Naive thymus-derived CD4-positive, alpha-beta T cell (primary cell): Measurements from ENCODE around the gene ABCC4. TPM values are rescaled to one million over a fixed set of nuclear protein-coding genes. Genes with fewer than 3 reads are reported as not detected.
A peak's percentile ranks its signal among the peaks of the same experiment; 100 is the strongest.

Experiments used
- ATAC-seq: fragments of 150-1000 bp; cut with Tn5 transposase; 2 replicates; pipeline ENCODE4 v1.10.0; 2021; ENCODE audit warnings: mild to moderate bottlenecking, moderate library complexity
- CTCF ChIA-PET: fragments of 350-600 bp; sonication (Branson Sonifier 250); formaldehyde crosslinking; loops from one replicate; lab custom pipeline; 2021; ENCODE audit warnings: antibody characterized with exemption; lab: Charles Lee
- POLR2A ChIA-PET: fragments of 350-600 bp; sonication (Branson Sonifier 250); formaldehyde crosslinking; loops from one replicate; lab custom pipeline; 2021; ENCODE audit warnings: antibody characterized with exemption, inconsistent platforms; lab: Charles Lee
- DNase-seq, 9 donors: peaks; one replicate each; pipeline versions ENCODE4 v3.0.0 to v3.0.0-alpha.2; 2020 to 2022; ENCODE audit warnings: mixed read lengths in 1 of 9
- H3K27ac ChIP-seq: one replicate; pipeline ENCODE4 v1.7.0; 2013; ENCODE audit warnings: mild to moderate bottlenecking, low read depth, low read length, moderate library complexity
- H3K27me3 ChIP-seq, 2 donors: one replicate each; pipeline ENCODE4 v1.7.0; 2013; ENCODE audit warnings: low read length in 2 of 2, mild to moderate bottlenecking in 2 of 2, moderate library complexity in 2 of 2; ENCODE audit not compliant: control insufficient read depth in 2 of 2, insufficient read depth in 2 of 2
- H3K36me3 ChIP-seq, 3 experiments: 1 replicate in 2 of 3; 2 replicates in 1 of 3; pipeline ENCODE4 v1.7.0; 2013; ENCODE audit warnings: low read length in 3 of 3, mild to moderate bottlenecking in 3 of 3, moderate library complexity in 1 of 3; ENCODE audit not compliant: insufficient read depth in 3 of 3, control insufficient read depth in 2 of 3
- H3K4me1 ChIP-seq, 2 donors: one replicate each; pipeline ENCODE4 v1.7.0; 2013; ENCODE audit warnings: low read length in 2 of 2, mild to moderate bottlenecking in 2 of 2, moderate library complexity in 1 of 2; ENCODE audit not compliant: control insufficient read depth in 2 of 2, insufficient read depth in 2 of 2
- H3K4me3 ChIP-seq: 2 replicates; pipeline ENCODE4 v1.7.0; 2013; ENCODE audit warnings: mild to moderate bottlenecking, low read length
- H3K9me3 ChIP-seq, 3 experiments: 1 replicate in 2 of 3; 2 replicates in 1 of 3; pipeline ENCODE4 v1.7.0; 2013; ENCODE audit warnings: low read length in 3 of 3; ENCODE audit not compliant: control insufficient read depth in 2 of 3
- H3K27ac Mint-ChIP-seq, 9 donors: one replicate each; pipeline ENCODE4 v1.8.0; 2020 to 2022; ENCODE audit warnings: mixed read lengths in 9 of 9, mild to moderate bottlenecking in 8 of 9, moderate library complexity in 5 of 9, inconsistent platforms in 2 of 9
- H3K27me3 Mint-ChIP-seq, 5 donors: one replicate each; pipeline ENCODE4 v1.8.0; 2021 to 2022; ENCODE audit warnings: mixed read lengths in 5 of 5, mild to moderate bottlenecking in 1 of 5
- H3K36me3 Mint-ChIP-seq, 5 donors: one replicate each; pipeline ENCODE4 v1.8.0; 2020 to 2022; ENCODE audit warnings: mixed read lengths in 5 of 5, mild to moderate bottlenecking in 3 of 5, inconsistent platforms in 1 of 5
- H3K4me1 Mint-ChIP-seq, 7 donors: one replicate each; pipeline ENCODE4 v1.8.0; 2020 to 2022; ENCODE audit warnings: mixed read lengths in 7 of 7, mild to moderate bottlenecking in 3 of 7, inconsistent platforms in 1 of 7
- H3K4me3 Mint-ChIP-seq, 10 donors: one replicate each; pipeline ENCODE4 v1.8.0; 2020 to 2022; ENCODE audit warnings: mild to moderate bottlenecking in 10 of 10, mixed read lengths in 10 of 10, moderate library complexity in 6 of 10, inconsistent platforms in 2 of 10
- H3K9me3 Mint-ChIP-seq, 11 donors: one replicate each; pipeline ENCODE4 v1.8.0; 2020 to 2022; ENCODE audit warnings: mixed read lengths in 11 of 11, mild to moderate bottlenecking in 4 of 11, inconsistent platforms in 1 of 11, moderate library complexity in 1 of 11
- intact Hi-C, 2 donors: fragments of 100-400 bp; cut with micrococcal nuclease; formaldehyde crosslinking; loops; one replicate each; pipeline ENCODE4 v1.15.1; 2023
- polyA plus RNA-seq, 2 donors: library from polyadenylated mRNA; unstranded; fragments of 300-500 nt; fragmentation: Illumina TruSeq; gene quantifications; one replicate each; pipeline ENCODE4 v1.2.3, GENCODE V29; 2021
- total RNA-seq, 6 experiments: library from RNA in 5 of 6; stranded (reverse) in 5 of 6; gene quantifications; 1 replicate in 5 of 6; 2 replicates in 1 of 6; pipeline ENCODE4 v1.2.3 and lab custom pipeline; 2021 to 2026

ABCC4 gene
- total and polyA plus RNA-seq, 7 experiments from 2014 or later = 3.5 to 9.2 (median 7.3) TPM

DNA sequence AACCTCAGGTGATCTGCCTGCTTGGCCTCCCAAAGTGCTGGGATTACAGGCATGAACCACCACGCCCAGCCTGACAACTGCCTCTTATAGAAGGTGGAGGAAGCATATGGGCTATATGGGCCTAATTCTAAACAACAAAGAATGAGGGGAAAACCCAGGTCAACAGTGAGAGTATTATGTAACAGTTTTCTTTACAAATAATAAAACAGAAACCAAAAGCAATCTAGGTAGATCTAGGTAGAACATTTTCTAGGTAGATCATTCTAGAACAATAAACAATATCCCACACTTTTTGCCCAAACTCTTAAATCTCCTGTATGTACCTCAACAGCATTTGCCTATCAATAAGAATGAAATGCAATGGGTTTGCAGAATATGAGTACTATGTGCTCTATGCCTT, 267.4 kb downstream of the ABCC4 start:
- no peaks in the 10 kb centered on the region for H3K9me3 Mint-ChIP-seq
- H3K27me3 ChIP-seq = no peaks in the 10 kb centered on the region
- H3K4me1 ChIP-seq = no peaks in the 10 kb centered on the region
- H3K4me3 Mint-ChIP-seq = no peak overlapping the region
- peak overlapping the region in 2 of 9 donors; percentile 41 to 69 for H3K27ac Mint-ChIP-seq
- no peaks in the 10 kb centered on the region for H3K36me3 ChIP-seq
- CTCF ChIA-PET = no interaction called here
- intact Hi-C loops = no loop called here
- peaks cover 0 to 56% (median 34%) of the 10 kb centered on the region in 5 donors for H3K36me3 Mint-ChIP-seq
- H3K4me1 Mint-ChIP-seq = peaks cover 0 to 10% (median 4%) of the 10 kb centered on the region in 7 donors
- no peaks in the 10 kb centered on the region for H3K9me3 ChIP-seq
- H3K4me3 ChIP-seq = no peak overlapping the region
- ATAC-seq (no peak), DNase-seq (no peak)
- POLR2A ChIA-PET = no interaction called here
- no peak overlapping the region for H3K27ac ChIP-seq
- H3K27me3 Mint-ChIP-seq = no peaks in the 10 kb centered on the region

DNA sequence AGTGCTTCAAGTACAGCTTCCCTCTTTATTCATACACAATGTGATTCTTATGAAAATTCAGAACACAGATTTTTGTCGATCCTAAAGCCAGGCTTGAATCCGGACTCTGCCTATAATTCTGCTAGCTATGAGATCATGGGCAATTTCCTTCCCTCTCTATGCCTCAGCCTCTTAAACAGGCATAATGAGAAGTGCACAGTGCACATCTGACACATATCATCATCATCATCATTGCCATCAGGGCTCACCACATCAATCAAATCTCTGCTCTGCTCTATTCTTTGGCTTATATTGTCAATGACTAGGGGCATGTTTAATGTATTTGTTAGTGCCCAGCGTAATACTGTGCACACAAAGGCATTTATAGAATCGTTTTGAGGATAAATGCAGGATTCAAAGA, 269.1 kb downstream of the ABCC4 start:
- no peak overlapping the region for H3K4me3 ChIP-seq
- POLR2A ChIA-PET = no interaction called here
- H3K4me1 ChIP-seq = no peaks in the 10 kb centered on the region
- Mint-ChIP-seq H3K4me1 (peaks cover 0 to 8% (median 0%) of the 10 kb centered on the region in 7 donors), H3K27ac (no peak overlapping the region), H3K36me3 (peaks cover 0 to 53% (median 34%) of the 10 kb centered on the region in 5 donors), H3K27me3 (no peaks in the 10 kb centered on the region), H3K4me3 (no peak overlapping the region), H3K9me3 (peaks cover 0 to 14% (median 2%) of the 10 kb centered on the region in 11 donors)
- ATAC-seq (no peak), DNase-seq (no peak)
- H3K27me3 ChIP-seq = no peaks in the 10 kb centered on the region
- H3K27ac ChIP-seq = no peak overlapping the region
- H3K36me3 ChIP-seq = no peaks in the 10 kb centered on the region
- CTCF ChIA-PET = interaction anchor here (0.6 kb wide), 1 partner anchor 158 kb away, joined by 8 read pairs; no protein-coding TSS in a partner anchor
- intact Hi-C loops = no loop called here
- H3K9me3 ChIP-seq = no peaks in the 10 kb centered on the region

DNA sequence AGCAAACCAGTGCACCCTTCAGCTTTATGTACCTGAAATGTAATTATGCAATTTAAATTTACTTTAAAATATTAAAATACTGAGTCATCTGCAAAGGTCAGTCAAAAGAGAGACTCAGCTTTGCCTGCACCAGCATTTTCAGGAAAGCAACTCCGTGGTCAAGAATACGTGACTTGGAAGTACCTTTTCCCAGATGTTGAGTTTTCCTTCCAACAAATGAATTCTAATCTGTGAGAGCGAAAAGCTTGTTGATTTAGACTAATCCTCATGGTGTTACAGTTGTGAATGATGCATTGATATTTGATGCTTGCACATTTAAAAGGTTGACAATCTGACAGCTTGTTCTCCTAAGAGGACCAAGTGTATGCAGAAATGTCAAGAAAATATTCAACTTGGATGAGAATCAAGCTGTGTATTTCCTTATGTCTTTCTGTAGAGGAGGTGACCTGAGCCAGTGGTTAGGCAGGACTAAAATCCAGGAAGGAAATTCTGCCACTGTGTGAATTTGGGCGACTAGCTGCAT, 270.4 kb downstream of the ABCC4 start:
- ATAC-seq (no peak), DNase-seq (no peak)
- Histone ChIP-seq H3K36me3 (no peaks in the 10 kb centered on the region), H3K4me3 (no peak overlapping the region), H3K27ac (no peak overlapping the region), H3K4me1 (no peaks in the 10 kb centered on the region), H3K9me3 (no peaks in the 10 kb centered on the region), H3K27me3 (no peaks in the 10 kb centered on the region)
- ChIA-PET CTCF (no interaction called here), POLR2A (no interaction called here)
- H3K4me1 Mint-ChIP-seq = peaks cover 0 to 7% (median 0%) of the 10 kb centered on the region in 7 donors
- H3K9me3 Mint-ChIP-seq = peaks cover 0 to 14% (median 2%) of the 10 kb centered on the region in 11 donors
- no peaks in the 10 kb centered on the region for H3K27me3 Mint-ChIP-seq
- H3K27ac Mint-ChIP-seq = no peak overlapping the region
- H3K36me3 Mint-ChIP-seq = peaks cover 0 to 56% (median 34%) of the 10 kb centered on the region in 5 donors
- no peak overlapping the region for H3K4me3 Mint-ChIP-seq
- intact Hi-C loops = no loop called here

DNA sequence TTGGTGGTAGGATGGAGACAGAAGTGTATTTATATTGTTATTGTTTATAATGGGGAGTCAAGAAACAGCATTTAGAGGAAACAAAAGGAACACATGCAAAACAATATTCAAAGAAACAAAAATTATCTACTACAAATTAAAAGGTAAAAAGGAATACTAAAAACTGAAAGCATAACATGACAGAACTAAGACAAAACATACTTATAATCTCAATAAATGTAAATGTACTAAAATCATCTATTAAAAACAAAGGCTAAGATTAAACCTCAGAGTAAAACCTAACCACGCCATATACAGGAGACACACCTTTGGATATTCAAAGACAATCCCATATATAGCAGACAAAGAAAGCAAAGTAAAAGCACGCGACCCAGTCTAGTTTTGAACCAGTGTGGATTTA, 273.6 kb downstream of the ABCC4 start:
- Histone ChIP-seq H3K4me1 (no peaks in the 10 kb centered on the region), H3K9me3 (no peaks in the 10 kb centered on the region), H3K36me3 (no peaks in the 10 kb centered on the region), H3K4me3 (no peak overlapping the region), H3K27ac (no peak overlapping the region), H3K27me3 (no peaks in the 10 kb centered on the region)
- Mint-ChIP-seq H3K27ac (no peak overlapping the region), H3K4me1 (no peaks in the 10 kb centered on the region), H3K36me3 (peaks cover 0 to 54% (median 39%) of the 10 kb centered on the region in 5 donors), H3K9me3 (peaks cover 0 to 14% (median 2%) of the 10 kb centered on the region in 11 donors), H3K27me3 (no peaks in the 10 kb centered on the region), H3K4me3 (no peak overlapping the region)
- ATAC-seq (no peak), DNase-seq (no peak)
- intact Hi-C loops = no loop called here
- ChIA-PET CTCF (no interaction called here), POLR2A (no interaction called here)

DNA sequence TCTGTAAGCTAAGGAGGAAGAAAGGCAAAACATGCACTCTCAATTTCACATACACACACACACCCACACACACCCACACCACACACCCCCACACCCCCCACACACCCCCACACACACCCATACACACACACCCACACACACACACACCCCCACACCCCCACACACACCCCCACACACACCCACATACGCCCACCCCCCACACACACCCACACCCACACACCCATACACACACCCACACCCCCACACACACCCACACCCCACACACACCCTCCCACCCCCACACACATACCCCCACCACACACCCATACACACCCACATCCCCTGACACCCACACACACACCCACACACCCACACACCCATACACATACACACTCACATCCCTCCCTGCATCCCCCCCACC, 276.1 kb downstream of the ABCC4 start:
- Mint-ChIP-seq H3K4me3 (no peak overlapping the region), H3K27ac (no peak overlapping the region), H3K9me3 (peaks cover 0 to 14% (median 2%) of the 10 kb centered on the region in 11 donors), H3K36me3 (peaks cover 0 to 66% (median 52%) of the 10 kb centered on the region in 5 donors), H3K27me3 (no peaks in the 10 kb centered on the region), H3K4me1 (no peaks in the 10 kb centered on the region)
- Histone ChIP-seq H3K4me3 (no peak overlapping the region), H3K4me1 (no peaks in the 10 kb centered on the region), H3K27ac (no peak overlapping the region), H3K27me3 (no peaks in the 10 kb centered on the region), H3K9me3 (no peaks in the 10 kb centered on the region), H3K36me3 (no peaks in the 10 kb centered on the region)
- DNase-seq (no peak), ATAC-seq (no peak)
- ChIA-PET POLR2A (no interaction called here), CTCF (no interaction called here)
- intact Hi-C loops = no loop called here

DNA sequence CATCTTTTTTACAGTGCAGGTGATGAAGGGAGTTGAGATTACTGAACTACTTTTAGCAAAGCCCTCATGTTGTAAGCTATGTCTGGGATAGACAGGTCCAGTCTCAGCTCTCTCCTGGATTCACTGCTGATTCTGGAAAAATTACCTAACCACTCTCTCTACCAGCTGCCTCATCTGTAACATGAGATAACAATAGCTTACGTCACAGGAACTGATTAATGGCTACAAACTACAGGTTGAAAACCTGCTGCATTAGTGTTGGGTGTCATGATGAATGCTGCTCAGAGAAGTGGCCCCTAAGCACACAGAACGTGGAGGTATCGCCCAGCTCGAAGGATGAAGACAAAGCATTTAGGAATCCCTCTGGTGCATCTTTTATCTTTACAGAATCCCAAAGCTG, 277.8 kb downstream of the ABCC4 start:
- Mint-ChIP-seq H3K36me3 (peaks cover 0 to 65% (median 53%) of the 10 kb centered on the region in 5 donors), H3K4me1 (no peaks in the 10 kb centered on the region), H3K9me3 (peaks cover 0 to 12% (median 2%) of the 10 kb centered on the region in 11 donors), H3K27ac (peak overlapping the region in 1 of 9 donors; percentile 36), H3K27me3 (no peaks in the 10 kb centered on the region), H3K4me3 (no peak overlapping the region)
- DNase-seq (no peak), ATAC-seq (no peak)
- CTCF ChIA-PET = no interaction called here
- H3K4me1 ChIP-seq = no peaks in the 10 kb centered on the region
- H3K27ac ChIP-seq = no peak overlapping the region
- no peaks in the 10 kb centered on the region for H3K36me3 ChIP-seq
- H3K9me3 ChIP-seq = no peaks in the 10 kb centered on the region
- intact Hi-C loops = no loop called here
- H3K27me3 ChIP-seq = no peaks in the 10 kb centered on the region
- POLR2A ChIA-PET = no interaction called here
- no peak overlapping the region for H3K4me3 ChIP-seq

DNA sequence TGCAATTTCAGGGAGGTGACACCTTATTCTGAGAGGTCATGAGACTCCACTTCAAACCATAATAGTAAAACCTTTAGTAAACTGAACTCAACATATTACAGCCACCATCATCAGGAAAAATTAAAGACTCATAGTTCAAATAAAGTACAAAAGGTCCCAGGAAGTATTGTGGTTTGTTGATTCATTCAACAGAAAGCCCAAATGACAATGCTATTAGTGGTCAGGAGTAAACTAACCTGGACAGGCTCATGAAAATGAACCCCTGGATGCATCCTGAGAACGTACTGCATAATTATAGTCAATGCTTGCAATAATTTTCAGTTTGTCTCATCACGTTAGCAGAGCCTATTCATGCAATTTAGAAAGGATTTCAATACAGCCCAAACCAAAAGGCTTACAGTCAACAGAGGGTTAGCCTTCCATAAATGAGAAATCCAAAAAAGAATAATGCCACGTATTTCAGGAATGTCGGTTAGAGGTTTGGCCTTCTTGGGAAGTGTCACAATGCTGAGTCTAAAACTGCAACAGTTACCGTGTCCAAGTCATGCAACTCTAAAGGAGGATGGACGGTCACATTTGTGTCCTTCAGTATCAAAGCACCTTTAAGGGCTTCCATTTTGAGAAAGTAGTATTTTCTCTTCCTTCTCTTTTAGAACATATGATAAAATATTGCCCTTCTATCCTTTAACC, 280.8 kb downstream of the ABCC4 start:
- Mint-ChIP-seq H3K36me3 (peaks cover 0 to 55% (median 39%) of the 10 kb centered on the region in 5 donors), H3K9me3 (peaks cover 0 to 5% (median 0%) of the 10 kb centered on the region in 11 donors), H3K27ac (no peak overlapping the region), H3K4me3 (no peak overlapping the region), H3K4me1 (no peaks in the 10 kb centered on the region), H3K27me3 (no peaks in the 10 kb centered on the region)
- no peak overlapping the region for H3K27ac ChIP-seq
- intact Hi-C loops = no loop called here
- no peak for DNase-seq
- no peaks in the 10 kb centered on the region for H3K36me3 ChIP-seq
- no peaks in the 10 kb centered on the region for H3K27me3 ChIP-seq
- no peaks in the 10 kb centered on the region for H3K9me3 ChIP-seq
- CTCF ChIA-PET = no interaction called here
- ATAC-seq = no peak
- no peaks in the 10 kb centered on the region for H3K4me1 ChIP-seq
- POLR2A ChIA-PET = no interaction called here
- H3K4me3 ChIP-seq = no peak overlapping the region
